GM10847 (cell line): Measurements from ENCODE around the gene UBAP2L.

Experiments
- POLR2A ChIP-seq: IDR thresholded peaks from 2 replicates; pipeline ENCODE4 v1.6.1; 2011; ENCODE audit not compliant: insufficient read length; ENCODE audit errors: extremely low read depth

The UBAP2L gene

DNA sequence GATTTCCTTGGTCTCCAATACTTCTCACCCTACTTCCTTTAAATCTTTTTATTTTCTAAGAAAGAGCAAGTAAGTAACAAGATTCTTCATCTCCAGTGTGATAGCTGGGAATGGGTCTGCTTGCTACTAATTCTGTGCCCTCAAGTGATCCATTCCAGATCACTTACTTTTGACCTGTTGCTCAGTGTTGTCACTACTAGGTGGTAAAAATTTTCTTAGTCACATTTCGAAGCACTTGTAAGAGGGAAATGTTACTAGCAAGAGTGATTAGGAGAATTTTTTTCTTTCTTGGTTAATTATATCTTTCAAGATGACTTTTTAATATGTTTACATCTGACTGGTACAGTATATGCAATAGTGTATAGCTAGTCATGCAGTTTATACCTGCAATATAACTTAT lies 2.2 kb downstream of the UBAP2L start:
- TF ChIP-seq POLR2A, result no peak

- TF ChIP-seq POLR2A, result no peak
These were observed 2.9 kb downstream of the UBAP2L start for GRCh38 chr1:154223621-154224020.

DNA sequence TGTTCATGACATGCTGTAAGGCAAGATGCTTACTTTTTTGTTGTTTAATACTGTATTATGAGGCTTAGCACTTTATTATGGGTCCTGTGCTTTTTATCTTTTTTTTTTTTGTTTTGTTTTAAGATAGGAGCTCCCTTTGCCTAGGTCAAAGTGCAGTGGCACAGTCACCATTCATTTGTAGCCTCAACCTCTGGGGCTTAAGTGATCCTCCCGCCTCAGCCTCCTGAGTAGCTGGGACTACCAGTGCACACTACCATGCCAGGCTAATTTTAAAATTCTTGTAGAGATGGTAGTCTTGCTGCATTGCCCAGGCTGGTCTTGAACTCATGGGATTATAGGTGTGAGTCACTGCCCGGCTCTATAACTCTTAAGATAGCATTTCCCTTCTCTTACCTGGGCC lies 4.6 kb downstream of the UBAP2L start:
- TF ChIP-seq POLR2A, result no peak

DNA sequence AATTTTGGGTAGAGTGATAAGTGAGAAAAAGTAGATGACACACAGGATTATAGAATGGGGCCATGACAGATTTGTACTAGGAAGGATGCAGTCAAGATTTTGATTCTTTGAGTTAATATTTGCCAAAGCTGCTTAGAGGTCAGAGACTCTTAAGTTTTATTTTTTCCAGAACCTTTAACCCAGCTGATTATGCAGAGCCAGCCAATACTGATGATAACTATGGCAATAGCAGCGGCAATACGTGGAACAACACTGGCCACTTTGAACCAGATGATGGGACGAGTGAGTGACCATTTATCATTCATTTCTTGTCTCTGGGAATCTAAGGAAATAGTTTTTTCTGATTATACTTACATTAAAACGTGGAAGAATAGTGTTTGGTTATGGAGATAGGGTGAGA lies 16.1 kb downstream of the UBAP2L start:
- no peak for TF ChIP-seq POLR2A

GRCh38 chr1:154237435-154237834 lies 16.7 kb downstream of the UBAP2L start:
- TF ChIP-seq POLR2A, result no peak

DNA sequence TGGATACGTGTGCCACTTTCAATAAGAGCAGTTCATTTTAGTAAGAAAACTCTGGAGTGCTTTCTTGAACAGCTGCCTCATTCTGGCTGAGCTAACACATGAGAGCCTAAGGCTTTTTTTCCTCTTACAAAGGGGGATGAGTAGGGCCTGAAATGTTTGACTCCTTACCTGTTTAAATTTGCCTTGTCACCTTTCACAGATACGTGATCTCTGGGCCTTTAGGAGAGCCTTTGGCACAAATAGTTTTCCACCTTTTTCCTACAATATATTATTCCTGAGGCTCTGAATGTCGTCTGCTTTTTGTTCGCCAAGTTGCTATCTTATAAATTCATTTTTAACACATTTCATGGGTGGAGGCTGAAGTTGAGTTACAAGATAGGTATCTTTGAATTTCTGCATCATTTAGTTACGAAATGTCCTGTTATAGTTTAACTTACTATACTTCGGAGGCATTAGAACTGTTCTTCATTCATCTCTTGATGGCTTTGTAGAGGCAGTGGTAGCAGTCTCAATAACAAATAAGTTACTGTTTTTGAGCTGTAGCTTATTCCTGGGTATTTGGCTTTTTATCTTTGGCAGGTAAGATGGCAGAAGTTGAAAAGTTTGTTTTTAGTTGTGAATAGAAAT lies 17.2 kb downstream of the UBAP2L start:
- TF ChIP-seq POLR2A, result no peak

- no peak for TF ChIP-seq POLR2A
These were observed 18.7 kb downstream of the UBAP2L start for GRCh38 chr1:154239491-154239890.

DNA sequence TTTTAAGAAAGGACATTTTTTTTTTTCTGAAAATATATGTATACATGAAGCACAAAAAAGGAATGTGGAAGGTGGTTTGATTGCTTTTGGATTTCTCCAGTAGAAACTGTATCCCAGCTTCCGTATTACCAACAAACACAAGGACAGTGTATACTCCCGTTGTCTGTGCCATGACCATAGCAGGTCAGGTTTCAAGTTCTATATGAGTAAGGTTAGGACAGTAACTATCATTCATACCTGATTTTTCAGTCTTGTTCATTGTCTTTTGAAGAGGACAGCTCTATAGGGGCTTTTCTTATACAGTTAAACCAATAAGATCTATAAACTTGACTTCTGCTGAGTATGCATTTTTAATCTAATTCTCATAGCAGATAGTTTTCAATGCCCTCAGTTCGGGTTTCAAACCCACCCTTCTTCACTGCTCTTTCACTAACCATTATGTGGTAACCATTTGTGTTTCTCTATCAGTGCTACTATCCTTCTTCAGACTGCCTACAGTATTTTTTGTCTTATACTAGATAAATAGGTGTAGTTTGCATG lies 19.6 kb downstream of the UBAP2L start:
- TF ChIP-seq POLR2A, result no peak

- no peak for TF ChIP-seq POLR2A
These were observed 21.1 kb downstream of the UBAP2L start for GRCh38 chr1:154241703-154242351.

GRCh38 chr1:154253671-154254070 lies 32.9 kb downstream of the UBAP2L start:
- TF ChIP-seq POLR2A, result no peak

GRCh38 chr1:154256686-154257085 lies 35.9 kb downstream of the UBAP2L start:
- no peak for TF ChIP-seq POLR2A

GRCh38 chr1:154258784-154259183 lies 38.0 kb downstream of the UBAP2L start:
- no peak for TF ChIP-seq POLR2A

DNA sequence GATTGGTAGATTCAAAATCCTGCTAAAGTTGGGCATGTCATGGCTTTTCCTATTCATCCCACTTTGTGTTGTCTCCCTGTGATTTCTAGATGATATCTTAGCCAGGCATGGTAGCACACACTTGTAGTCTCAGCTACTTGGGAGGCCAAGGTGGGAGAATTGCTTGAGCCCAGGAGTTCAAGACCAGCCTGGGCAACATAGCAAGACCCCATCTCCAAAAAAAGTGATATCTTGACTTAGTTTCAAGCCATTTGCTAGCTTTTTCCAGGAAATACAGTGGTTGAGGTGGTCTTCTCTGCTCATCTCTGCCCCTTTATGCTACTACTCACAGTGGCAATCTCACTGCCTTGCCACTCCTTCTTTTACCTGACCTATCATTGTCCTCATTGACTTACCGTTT lies 39.4 kb downstream of the UBAP2L start:
- TF ChIP-seq POLR2A, result no peak

GRCh38 chr1:154263465-154264332 lies 42.9 kb downstream of the UBAP2L start:
- TF ChIP-seq POLR2A, result no peak

GRCh38 chr1:154264454-154264853 lies 43.7 kb downstream of the UBAP2L start:
- no peak for TF ChIP-seq POLR2A

DNA sequence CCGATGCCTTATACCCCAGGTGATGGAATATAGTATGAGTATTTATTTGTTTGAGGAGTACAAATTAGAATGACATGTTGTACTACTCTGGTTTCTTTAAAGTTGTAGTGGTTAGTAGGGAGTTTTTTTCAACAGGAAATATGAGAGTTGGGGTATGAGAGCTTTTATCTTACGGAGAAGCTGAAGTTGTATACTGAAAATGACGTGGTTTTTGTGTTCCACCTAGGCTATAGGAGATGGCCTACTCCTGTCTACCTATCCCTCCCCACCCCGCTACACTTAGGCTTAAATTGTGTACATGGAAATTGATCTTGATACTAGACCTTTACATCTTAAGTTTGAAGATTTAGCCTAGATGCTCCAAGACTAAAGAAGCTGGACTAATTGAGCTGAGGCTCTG lies 44.8 kb downstream of the UBAP2L start:
- TF ChIP-seq POLR2A, result no peak
